Tibial artery (tissue), 4 donors: ENCODE results near the gene TTLL4.

ENCODE experiments used
- DNase-seq, 2 donors: peaks; one replicate each; pipeline ENCODE4 v3.0.0-alpha.2; 2019
- H3K27ac ChIP-seq, 2 donors: fragments of 200-600 bp; sonication (generic) in 1 of 2; 1 replicate in 1 of 2; 2 replicates in 1 of 2; pipeline ENCODE4 v1.5.1; 2018 to 2019; ENCODE audit warnings: mild to moderate bottlenecking in 1 of 2
- H3K27me3 ChIP-seq, 2 donors: fragments of 200-600 bp; sonication (generic) in 1 of 2; one replicate each; pipeline versions ENCODE4 v1.5.1 to v1.6.0; 2016 to 2019
- H3K36me3 ChIP-seq, 3 donors: fragments of 200-600 bp; sonication (generic) in 2 of 3; one replicate each; pipeline ENCODE4 v1.5.1; 2016 to 2019; ENCODE audit warnings: mild to moderate bottlenecking in 2 of 3
- H3K4me1 ChIP-seq, 4 donors: fragments of 200-600 bp; sonication (generic) in 2 of 4; 1 replicate in 3 of 4; 2 replicates in 1 of 4; pipeline ENCODE4 v1.5.1; 2016 to 2019
- H3K4me3 ChIP-seq, 2 donors: fragments of 200-600 bp; sonication (generic) in 1 of 2; 1 replicate in 1 of 2; 2 replicates in 1 of 2; pipeline ENCODE4 v1.5.1; 2018 to 2019; ENCODE audit warnings: mild to moderate bottlenecking in 2 of 2
- H3K9me3 ChIP-seq, 3 donors: fragments of 200-600 bp; sonication (generic) in 1 of 3; one replicate each; pipeline ENCODE4 v1.5.1; 2016 to 2019
- intact Hi-C: fragments of 100-400 bp; cut with DNase I; formaldehyde crosslinking; loops from one replicate; pipeline ENCODE4 v1.15.0; 2023; ENCODE audit warnings: low total_unique reads
- TF ChIP-seq, protein P1 (sequence below), 2 experiments: fragments of 200-600 bp in 1 of 2; fragments of 450-650 bp in 1 of 2; IDR thresholded peaks; one replicate each; pipeline ENCODE4 v1.5.1; 2017 to 2019; ENCODE audit warnings: antibody characterized with exemption in 2 of 2, mild to moderate bottlenecking in 1 of 2, moderate library complexity in 1 of 2

Gene TTLL4

DNA sequence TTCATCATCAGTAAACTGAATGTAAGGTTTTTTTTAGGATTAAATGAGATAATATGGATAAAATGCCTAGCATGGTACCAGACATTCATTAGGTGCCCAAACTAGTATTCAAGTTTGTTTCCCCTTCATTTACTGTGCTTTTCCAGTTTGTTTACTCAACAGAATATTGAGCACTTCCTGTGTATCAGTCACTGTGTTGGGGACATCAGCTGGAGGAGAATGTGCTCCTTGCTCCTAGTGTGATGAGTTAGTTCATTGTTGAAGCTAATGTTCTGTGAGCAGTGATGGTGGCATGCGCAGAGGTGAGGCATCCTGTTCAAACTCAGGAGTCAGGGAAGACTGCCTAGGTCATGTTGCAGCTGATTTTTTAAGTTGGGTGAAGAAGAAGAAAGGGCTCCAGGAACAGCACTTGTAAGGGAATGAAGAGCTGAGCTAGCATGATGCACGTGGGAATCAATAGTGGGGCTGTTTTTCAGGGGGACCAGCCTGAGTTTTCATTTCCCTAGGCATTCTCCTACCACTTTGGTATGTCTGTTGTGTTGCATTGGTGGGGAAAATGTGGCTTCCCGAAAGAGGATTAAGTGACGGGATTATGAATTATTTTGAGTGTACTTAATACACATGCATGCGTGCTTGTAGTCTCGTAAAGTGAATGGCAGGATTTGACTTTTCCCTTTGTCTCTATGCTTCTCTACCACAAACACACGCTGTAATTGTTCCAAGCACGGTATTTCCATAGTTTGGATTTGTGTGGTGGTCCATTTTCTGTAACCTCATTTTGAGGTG, 23.7 kb downstream of the TTLL4 start:
- no peaks in the 10 kb centered on the region for H3K9me3 ChIP-seq
- no peak overlapping the region for H3K27ac ChIP-seq
- TF ChIP-seq, protein P1, sequence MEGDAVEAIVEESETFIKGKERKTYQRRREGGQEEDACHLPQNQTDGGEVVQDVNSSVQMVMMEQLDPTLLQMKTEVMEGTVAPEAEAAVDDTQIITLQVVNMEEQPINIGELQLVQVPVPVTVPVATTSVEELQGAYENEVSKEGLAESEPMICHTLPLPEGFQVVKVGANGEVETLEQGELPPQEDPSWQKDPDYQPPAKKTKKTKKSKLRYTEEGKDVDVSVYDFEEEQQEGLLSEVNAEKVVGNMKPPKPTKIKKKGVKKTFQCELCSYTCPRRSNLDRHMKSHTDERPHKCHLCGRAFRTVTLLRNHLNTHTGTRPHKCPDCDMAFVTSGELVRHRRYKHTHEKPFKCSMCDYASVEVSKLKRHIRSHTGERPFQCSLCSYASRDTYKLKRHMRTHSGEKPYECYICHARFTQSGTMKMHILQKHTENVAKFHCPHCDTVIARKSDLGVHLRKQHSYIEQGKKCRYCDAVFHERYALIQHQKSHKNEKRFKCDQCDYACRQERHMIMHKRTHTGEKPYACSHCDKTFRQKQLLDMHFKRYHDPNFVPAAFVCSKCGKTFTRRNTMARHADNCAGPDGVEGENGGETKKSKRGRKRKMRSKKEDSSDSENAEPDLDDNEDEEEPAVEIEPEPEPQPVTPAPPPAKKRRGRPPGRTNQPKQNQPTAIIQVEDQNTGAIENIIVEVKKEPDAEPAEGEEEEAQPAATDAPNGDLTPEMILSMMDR (IDR thresholded peaks at IDR 0.05): no peak
- DNase-seq: no peak
- no peak overlapping the region for H3K4me3 ChIP-seq
- intact Hi-C loops: no loop called here
- H3K4me1 ChIP-seq: peaks cover 0 to 18% (median 10%) of the 10 kb centered on the region in 4 donors
- peaks cover 16 to 23% (median 19%) of the 10 kb centered on the region in 3 donors for H3K36me3 ChIP-seq
- H3K27me3 ChIP-seq: no peaks in the 10 kb centered on the region

DNA sequence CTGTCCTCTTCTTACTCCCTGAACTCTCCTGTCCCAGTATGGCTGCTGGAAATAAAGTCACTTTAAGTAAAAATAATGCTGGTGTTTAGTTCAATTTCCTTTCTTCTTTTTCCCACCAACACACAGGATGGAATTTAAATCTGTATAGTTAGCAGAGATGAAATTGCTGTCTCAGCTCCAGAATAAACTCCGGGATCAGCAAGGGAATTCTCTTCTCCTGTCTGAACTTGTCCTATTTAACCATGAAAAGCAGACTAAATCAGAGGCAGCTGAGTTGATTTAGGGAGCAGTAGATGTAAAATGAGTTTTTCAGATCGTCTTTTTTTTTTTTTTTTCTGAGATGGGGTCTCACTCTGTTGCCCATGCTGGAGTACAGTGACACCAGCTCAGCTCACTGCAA, 25.9 kb downstream of the TTLL4 start:
- no peaks in the 10 kb centered on the region for H3K9me3 ChIP-seq
- no peak for DNase-seq
- no peak overlapping the region for H3K27ac ChIP-seq
- TF ChIP-seq, protein P1 (IDR thresholded peaks at IDR 0.05): no peak
- peaks cover 30 to 44% (median 39%) of the 10 kb centered on the region in 3 donors for H3K36me3 ChIP-seq
- no peaks in the 10 kb centered on the region for H3K27me3 ChIP-seq
- H3K4me3 ChIP-seq: no peak overlapping the region
- H3K4me1 ChIP-seq: peaks cover 0 to 11% (median 7%) of the 10 kb centered on the region in 4 donors
- intact Hi-C loops: no loop called here

DNA sequence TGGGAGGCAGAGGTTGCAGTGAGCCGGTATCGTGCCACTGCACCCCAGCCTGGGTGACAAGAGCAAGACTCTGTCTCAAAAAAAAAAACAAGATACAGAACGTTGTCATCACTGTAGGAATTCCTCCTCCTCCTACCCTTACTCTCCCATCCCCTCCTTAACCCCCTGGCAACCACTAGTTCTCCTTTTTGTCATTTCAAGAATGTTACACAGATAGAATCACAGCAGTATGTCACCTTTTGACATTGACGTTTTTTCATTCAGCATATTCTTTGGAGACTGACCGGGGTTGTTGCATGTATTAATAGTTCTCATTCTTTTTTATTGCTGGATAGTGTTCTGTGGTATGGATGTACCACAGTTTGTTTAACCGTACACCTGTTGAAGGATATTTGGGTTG, 32.4 kb downstream of the TTLL4 start:
- Histone ChIP-seq H3K4me3 (no peak overlapping the region), H3K36me3 (peaks cover 49 to 70% (median 63%) of the 10 kb centered on the region in 3 donors), H3K9me3 (no peaks in the 10 kb centered on the region), H3K27ac (no peak overlapping the region), H3K4me1 (peaks cover 0 to 5% (median 0%) of the 10 kb centered on the region in 4 donors), H3K27me3 (no peaks in the 10 kb centered on the region)
- TF ChIP-seq, protein P1 (IDR thresholded peaks at IDR 0.05): no peak
- no peak for DNase-seq
- intact Hi-C loops: no loop called here

DNA sequence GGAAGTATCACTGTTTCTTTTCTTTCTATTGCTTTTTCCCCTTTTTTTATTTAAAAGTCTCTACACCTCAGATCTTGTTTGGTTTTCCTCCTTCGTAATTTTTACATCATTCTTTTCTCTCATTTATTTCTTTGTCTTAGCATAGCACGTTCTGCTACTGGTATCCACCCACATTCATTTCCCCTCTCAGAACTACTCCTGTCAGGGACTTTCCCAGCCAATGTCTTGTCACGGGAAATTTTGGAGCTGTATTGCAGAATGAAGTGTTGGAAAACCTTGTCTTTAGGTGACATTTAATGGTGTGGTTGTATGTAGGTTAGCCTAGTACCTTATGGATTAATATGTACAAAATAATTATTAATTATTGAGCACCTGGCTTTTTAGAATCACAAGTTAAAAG, 34.0 kb downstream of the TTLL4 start:
- Histone ChIP-seq H3K4me3 (no peak overlapping the region), H3K9me3 (no peaks in the 10 kb centered on the region), H3K27ac (no peak overlapping the region), H3K27me3 (no peaks in the 10 kb centered on the region), H3K4me1 (peaks cover 0 to 5% (median 0%) of the 10 kb centered on the region in 4 donors), H3K36me3 (peaks cover 51 to 71% (median 61%) of the 10 kb centered on the region in 3 donors)
- intact Hi-C loops: no loop called here
- TF ChIP-seq, protein P1 (IDR thresholded peaks at IDR 0.05): no peak
- no peak for DNase-seq

DNA sequence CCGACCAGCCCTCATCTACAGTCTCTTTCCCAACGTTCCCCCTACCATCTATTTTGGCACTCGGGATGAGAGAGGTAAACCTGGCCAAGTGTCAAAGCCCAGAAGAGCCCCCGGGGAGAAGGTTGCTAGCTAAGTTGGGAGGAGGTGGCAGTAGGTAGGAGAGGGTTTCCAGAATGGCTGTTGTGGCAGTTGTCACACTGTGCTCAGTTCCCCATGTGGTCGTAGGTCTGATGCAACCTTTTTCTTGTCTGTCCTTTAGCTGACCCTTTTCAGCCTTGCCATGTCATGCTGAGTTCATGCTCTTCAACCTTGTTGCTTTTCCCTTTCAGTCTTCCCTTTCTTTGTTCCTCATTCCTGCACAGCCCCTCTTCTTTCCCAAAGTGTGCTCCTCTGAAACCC, 34.5 kb downstream of the TTLL4 start:
- Histone ChIP-seq H3K27ac (no peak overlapping the region), H3K4me1 (peaks cover 0 to 5% (median 0%) of the 10 kb centered on the region in 4 donors), H3K9me3 (no peaks in the 10 kb centered on the region), H3K4me3 (no peak overlapping the region), H3K36me3 (peaks cover 56 to 71% (median 61%) of the 10 kb centered on the region in 3 donors), H3K27me3 (no peaks in the 10 kb centered on the region)
- intact Hi-C loops: no loop called here
- no peak for DNase-seq
- TF ChIP-seq, protein P1 (IDR thresholded peaks at IDR 0.05): no peak
